ENCODE data around the gene ZBTB9.

Gene ZBTB9

GRCh38 chr6:33441457-33441856 lies 12.9 kb upstream of the ZBTB9 start:
- DNase-seq (ENCODE audit: low spot score) = no peak
- TF ChIP-seq CTCF (IDR thresholded peaks at IDR 0.05; ENCODE audit: extremely low read depth, insufficient read depth, missing control alignments) = no peak
- in situ Hi-C loops (cut with MboI; ENCODE audit: low pct_unique_long_range_greater_than_20kb, low sequenced_read_pairs, unreplicated experiment) = no loop called here

GRCh38 chr6:33442283-33442682 lies 12.1 kb upstream of the ZBTB9 start:
- DNase-seq (ENCODE audit: low spot score) = no peak
- no peak for TF ChIP-seq CTCF (IDR thresholded peaks at IDR 0.05; ENCODE audit: extremely low read depth, insufficient read depth, missing control alignments)
- in situ Hi-C loops (cut with MboI; ENCODE audit: low pct_unique_long_range_greater_than_20kb, low sequenced_read_pairs, unreplicated experiment) = no loop called here

GRCh38 chr6:33443025-33443424 lies 11.4 kb upstream of the ZBTB9 start:
- DNase-seq (ENCODE audit: low spot score) = no peak

GRCh38 chr6:33443619-33444504 lies 10.5 kb upstream of the ZBTB9 start:
- TF ChIP-seq CTCF (IDR thresholded peaks at IDR 0.05; ENCODE audit: extremely low read depth, insufficient read depth, missing control alignments) = no peak
- in situ Hi-C loops (cut with MboI; ENCODE audit: low pct_unique_long_range_greater_than_20kb, low sequenced_read_pairs, unreplicated experiment) = no loop called here
- DNase-seq (ENCODE audit: low spot score) = no peak

More at GRCh38 chr6:33443025-33443424, 11.4 kb upstream of the ZBTB9 start:
- no peak for TF ChIP-seq CTCF (IDR thresholded peaks at IDR 0.05; ENCODE audit: extremely low read depth, insufficient read depth, missing control alignments)
- in situ Hi-C loops (cut with MboI; ENCODE audit: low pct_unique_long_range_greater_than_20kb, low sequenced_read_pairs, unreplicated experiment) = no loop called here

- in situ Hi-C loops (cut with MboI; ENCODE audit: low pct_unique_long_range_greater_than_20kb, low sequenced_read_pairs, unreplicated experiment) = no loop called here
- DNase-seq (ENCODE audit: low spot score) = no peak
- no peak for TF ChIP-seq CTCF (IDR thresholded peaks at IDR 0.05; ENCODE audit: extremely low read depth, insufficient read depth, missing control alignments)
Observed at GRCh38 chr6:33445119-33445603, 9.2 kb upstream of the ZBTB9 start.

- TF ChIP-seq CTCF (IDR thresholded peaks at IDR 0.05; ENCODE audit: extremely low read depth, insufficient read depth, missing control alignments) = no peak
- no peak for DNase-seq (ENCODE audit: low spot score)
- in situ Hi-C loops (cut with MboI; ENCODE audit: low pct_unique_long_range_greater_than_20kb, low sequenced_read_pairs, unreplicated experiment) = no loop called here
Observed at GRCh38 chr6:33446356-33446755, 8.0 kb upstream of the ZBTB9 start.

All from GM13977 (cell line).